ENCODE data around the gene SPATA31D4. TPM values are rescaled to one million over a fixed set of nuclear protein-coding genes. Genes with fewer than 3 reads are reported as not detected.

The SPATA31D4 gene
- total and polyA plus RNA-seq, 4 donors: not detected

DNA sequence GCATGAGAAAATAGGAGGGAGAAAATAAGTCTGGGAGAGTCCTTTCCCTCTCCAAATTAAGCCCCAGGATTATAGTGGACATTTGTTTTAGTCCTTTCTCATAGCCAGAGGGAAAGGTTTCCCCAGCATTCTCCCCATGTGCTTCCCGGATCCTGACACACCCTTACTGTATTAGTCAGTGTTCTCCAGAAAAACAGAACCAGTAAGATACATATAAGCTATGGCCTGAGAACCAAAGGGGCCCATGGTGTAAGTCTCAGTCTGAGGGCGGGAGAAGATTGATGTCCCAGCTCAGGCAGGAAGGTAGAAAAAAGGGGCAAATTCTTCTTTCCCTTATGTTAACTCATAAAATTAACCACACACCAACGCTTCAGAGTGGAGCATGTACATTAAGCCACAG, 25.6 kb upstream of the SPATA31D4 start:
- WGBS, 2 donors: 80 to 85% methylated on average over 3 of the region's 3 CpGs
- TF ChIP-seq, protein P1, sequence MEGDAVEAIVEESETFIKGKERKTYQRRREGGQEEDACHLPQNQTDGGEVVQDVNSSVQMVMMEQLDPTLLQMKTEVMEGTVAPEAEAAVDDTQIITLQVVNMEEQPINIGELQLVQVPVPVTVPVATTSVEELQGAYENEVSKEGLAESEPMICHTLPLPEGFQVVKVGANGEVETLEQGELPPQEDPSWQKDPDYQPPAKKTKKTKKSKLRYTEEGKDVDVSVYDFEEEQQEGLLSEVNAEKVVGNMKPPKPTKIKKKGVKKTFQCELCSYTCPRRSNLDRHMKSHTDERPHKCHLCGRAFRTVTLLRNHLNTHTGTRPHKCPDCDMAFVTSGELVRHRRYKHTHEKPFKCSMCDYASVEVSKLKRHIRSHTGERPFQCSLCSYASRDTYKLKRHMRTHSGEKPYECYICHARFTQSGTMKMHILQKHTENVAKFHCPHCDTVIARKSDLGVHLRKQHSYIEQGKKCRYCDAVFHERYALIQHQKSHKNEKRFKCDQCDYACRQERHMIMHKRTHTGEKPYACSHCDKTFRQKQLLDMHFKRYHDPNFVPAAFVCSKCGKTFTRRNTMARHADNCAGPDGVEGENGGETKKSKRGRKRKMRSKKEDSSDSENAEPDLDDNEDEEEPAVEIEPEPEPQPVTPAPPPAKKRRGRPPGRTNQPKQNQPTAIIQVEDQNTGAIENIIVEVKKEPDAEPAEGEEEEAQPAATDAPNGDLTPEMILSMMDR (IDR thresholded peaks at IDR 0.05; ENCODE audit: control extremely low read depth, extremely low read depth): no peak

DNA sequence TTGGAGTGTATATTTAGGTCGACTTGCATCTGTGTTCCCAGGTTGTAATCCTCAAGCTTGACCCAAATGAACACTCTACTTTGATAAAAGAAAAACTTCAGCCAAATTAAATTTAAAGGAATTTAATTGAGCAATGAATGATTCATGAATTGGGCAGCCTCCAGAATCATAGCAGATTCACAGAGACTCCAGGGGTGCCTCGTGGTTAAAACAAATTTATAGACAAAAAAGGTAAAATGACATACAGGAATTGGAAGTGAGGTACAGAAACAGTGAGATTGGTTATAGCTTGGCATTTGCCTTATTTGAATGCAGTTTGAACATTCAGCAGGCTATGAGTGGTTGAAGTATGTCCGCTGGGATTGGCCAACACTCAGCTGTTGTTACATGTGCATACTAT, 21.6 kb upstream of the SPATA31D4 start:
- TF ChIP-seq, protein P1 (IDR thresholded peaks at IDR 0.05; ENCODE audit: control extremely low read depth, extremely low read depth): no peak
- Histone ChIP-seq H3K36me3 (ENCODE audit: control insufficient read depth in 4 of 4, insufficient read depth in 4 of 4, low read length in 4 of 4) (no peaks in the 10 kb centered on the region), H3K9me3 (ENCODE audit: control insufficient read depth in 4 of 4, insufficient read depth in 3 of 4, low read length in 3 of 4) (no peaks in the 10 kb centered on the region), H3K9ac (ENCODE audit: insufficient read depth in 1 of 2, low read length in 2 of 2) (no peak overlapping the region), H3K4me3 (no peak overlapping the region), H3K27me3 (ENCODE audit: control insufficient read depth in 3 of 3, insufficient read depth in 3 of 3, low read length in 2 of 3) (no peaks in the 10 kb centered on the region), H3K27ac (ENCODE audit: low read depth in 1 of 2, low read length in 1 of 2) (no peak overlapping the region), H3K4me1 (ENCODE audit: control insufficient read depth in 5 of 5, insufficient read depth in 5 of 5, low read length in 5 of 5) (peaks cover 0 to 2% (median 0%) of the 10 kb centered on the region in 5 donors)
- DNase-seq: no peak
- ATAC-seq (ENCODE audit: insufficient read depth, low FRiP score): no peak
- 71 to 91% methylated on average over 3 of the region's 3 CpGs for WGBS, 2 donors

More for the DNA sequence above, 25.6 kb upstream of the SPATA31D4 start:
- Histone ChIP-seq H3K9ac (ENCODE audit: insufficient read depth in 1 of 2, low read length in 2 of 2) (no peak overlapping the region), H3K9me3 (ENCODE audit: control insufficient read depth in 4 of 4, insufficient read depth in 3 of 4, low read length in 3 of 4) (no peaks in the 10 kb centered on the region), H3K4me1 (ENCODE audit: control insufficient read depth in 5 of 5, insufficient read depth in 5 of 5, low read length in 5 of 5) (peaks cover 0 to 9% (median 0%) of the 10 kb centered on the region in 5 donors), H3K4me3 (no peak overlapping the region), H3K27me3 (ENCODE audit: control insufficient read depth in 3 of 3, insufficient read depth in 3 of 3, low read length in 2 of 3) (no peaks in the 10 kb centered on the region), H3K27ac (ENCODE audit: low read depth in 1 of 2, low read length in 1 of 2) (no peak overlapping the region), H3K36me3 (ENCODE audit: control insufficient read depth in 4 of 4, insufficient read depth in 4 of 4, low read length in 4 of 4) (no peaks in the 10 kb centered on the region)
- ATAC-seq (ENCODE audit: insufficient read depth, low FRiP score): no peak
- DNase-seq: no peak

DNA sequence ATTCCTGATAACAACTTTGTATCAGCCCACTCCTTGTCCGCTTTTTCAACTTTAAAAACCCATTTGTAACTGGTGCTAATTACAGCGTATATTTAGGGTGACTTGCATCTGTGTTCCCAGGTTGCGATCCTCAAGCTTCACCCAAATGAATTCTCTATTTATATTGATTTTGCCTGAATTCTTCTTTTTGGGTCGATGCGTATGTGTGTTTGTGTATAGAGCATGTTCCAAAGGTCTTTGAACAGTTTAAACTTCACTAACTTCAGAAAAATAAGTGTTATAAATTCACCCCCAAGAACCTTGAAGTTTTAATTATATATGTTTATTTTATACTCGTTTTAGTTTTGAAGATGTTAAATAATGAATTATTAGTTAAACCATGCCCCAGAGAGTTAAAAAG, 16.1 kb upstream of the SPATA31D4 start:
- no peak overlapping the region for H3K27ac ChIP-seq (ENCODE audit: low read depth in 1 of 2, low read length in 1 of 2)
- no peak overlapping the region for H3K9ac ChIP-seq (ENCODE audit: insufficient read depth in 1 of 2, low read length in 2 of 2)

More for the DNA sequence above, 16.1 kb upstream of the SPATA31D4 start:
- TF ChIP-seq, protein P1 (IDR thresholded peaks at IDR 0.05; ENCODE audit: control extremely low read depth, extremely low read depth): no peak
- Histone ChIP-seq H3K36me3 (ENCODE audit: control insufficient read depth in 4 of 4, insufficient read depth in 4 of 4, low read length in 4 of 4) (no peaks in the 10 kb centered on the region), H3K27me3 (ENCODE audit: control insufficient read depth in 3 of 3, insufficient read depth in 3 of 3, low read length in 2 of 3) (no peaks in the 10 kb centered on the region), H3K4me1 (ENCODE audit: control insufficient read depth in 5 of 5, insufficient read depth in 5 of 5, low read length in 5 of 5) (no peaks in the 10 kb centered on the region), H3K4me3 (no peak overlapping the region), H3K9me3 (ENCODE audit: control insufficient read depth in 4 of 4, insufficient read depth in 3 of 4, low read length in 3 of 4) (peaks cover 0 to 4% (median 0%) of the 10 kb centered on the region in 4 donors)
- DNase-seq (no peak), ATAC-seq (ENCODE audit: insufficient read depth, low FRiP score) (no peak)
- WGBS, 2 donors: 90 to 93% methylated on average over 6 of the region's 6 CpGs

Measured in lung (tissue), 12 donors.